DMS79 (cell line): Measurements from ENCODE around the gene SMPD2.
A peak's percentile ranks its signal among the peaks of the same experiment; 100 is the strongest.

Experiments
- DNase-seq: peaks from one replicate; lab custom pipeline; 2025; lab: John Stamatoyannopoulos, UW

Gene SMPD2

DNA sequence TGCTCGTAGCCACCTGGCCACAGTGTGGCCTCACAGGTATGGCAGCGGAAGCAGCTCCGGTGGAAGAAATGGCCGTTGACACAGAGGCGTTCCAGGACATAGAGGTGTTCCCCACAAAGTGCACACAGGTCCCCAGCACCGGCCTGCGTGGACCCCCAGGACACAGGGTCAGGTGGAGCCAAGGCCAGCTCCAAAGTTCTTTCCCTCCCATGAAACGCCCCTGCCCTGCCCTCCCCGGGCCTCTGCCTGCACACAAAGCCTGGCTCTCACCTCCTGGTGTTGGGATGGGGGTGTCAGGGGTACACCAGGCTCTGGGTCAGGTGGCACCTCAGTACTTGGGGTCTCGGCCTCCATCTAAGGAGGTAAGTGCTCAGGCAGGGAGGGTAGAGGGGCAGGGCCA, 6.6 kb downstream of the SMPD2 start:
- no peak for DNase-seq

DNA sequence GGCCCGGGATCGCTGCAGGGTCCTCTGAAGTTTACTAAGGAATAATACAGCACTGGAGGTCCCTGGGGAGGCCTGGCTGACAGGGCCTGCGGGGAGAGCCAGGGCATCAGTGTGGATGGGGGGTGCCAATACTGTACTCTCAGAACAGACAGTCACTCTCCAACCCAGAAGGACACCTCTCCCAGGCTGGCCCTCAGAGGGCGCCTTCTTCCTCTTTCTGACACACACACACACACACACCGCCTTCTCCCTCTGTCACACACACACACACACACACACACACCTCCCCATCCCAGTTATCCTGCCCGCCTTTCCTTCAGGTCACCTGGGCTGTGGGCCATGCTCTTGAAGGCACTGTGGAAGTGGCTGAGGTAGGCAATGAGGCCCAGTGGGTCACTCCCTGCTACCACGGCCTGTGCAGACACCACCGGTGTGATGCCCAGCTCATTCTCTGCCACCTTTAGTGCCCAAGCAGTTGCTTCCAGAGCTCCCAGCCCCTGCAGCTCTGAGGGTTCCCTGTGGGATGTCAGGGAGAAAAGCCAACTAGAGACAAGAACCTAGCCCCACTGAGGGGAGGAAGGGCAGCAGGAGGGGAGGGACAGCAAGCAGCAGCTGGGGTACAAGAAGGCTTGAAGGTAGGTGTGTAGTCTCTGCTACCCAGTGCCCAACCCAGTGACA, 7.5 kb downstream of the SMPD2 start:
- DNase-seq = no peak

DNA sequence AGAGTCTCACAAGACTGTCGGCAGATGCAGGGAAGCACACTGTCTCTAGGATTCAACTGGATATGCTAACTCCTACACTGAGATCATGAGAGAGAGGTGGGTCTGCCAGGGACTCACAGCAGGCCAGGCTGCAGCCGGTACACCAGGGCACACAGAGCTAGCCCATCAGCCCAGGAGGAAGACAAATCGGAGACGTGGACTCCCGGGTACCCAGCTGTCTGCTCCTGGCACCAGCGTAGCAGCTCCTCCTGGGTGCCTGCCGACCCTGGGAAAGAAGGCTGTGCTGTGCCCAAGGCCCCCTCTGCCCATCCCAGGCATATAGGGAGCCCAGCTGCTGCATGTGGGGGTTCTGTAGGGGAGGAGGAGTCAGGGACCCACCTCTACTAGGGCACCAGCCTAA, 8.1 kb downstream of the SMPD2 start:
- no peak for DNase-seq

DNA sequence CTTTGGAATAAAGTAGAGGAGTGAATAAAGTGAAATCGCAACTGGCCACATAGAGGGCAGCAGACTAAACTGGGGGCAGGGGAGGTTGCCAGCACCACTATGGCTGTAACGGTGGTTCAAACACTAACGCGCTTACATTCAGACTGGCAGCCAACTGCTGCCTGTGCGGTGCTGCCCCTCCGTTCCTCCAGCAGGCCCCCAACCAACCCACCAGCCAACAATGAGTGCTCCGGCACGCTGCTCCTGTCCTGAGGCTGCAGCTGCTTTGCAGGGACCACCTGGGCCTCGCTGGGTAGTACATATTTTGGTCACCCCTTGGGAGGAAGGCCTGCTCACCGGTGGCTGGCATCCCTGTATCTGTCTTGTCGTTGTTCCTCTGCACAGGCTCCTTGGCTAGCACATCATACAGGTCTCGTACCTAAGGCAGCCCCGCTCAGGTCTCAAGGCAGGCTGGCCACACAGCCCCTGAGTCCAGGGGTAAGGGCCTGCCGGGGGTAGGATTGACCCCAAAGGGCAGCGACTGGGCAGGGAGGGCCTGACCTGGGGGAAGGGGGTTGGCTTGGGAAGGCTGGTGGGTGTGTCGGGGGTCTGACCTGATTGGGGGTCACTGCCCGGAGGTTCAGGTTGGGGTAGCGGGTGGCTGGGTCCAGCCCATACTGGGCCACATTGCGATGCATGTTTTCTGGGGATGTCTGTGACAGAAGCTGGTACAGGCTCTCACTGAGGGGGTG, 8.7 kb downstream of the SMPD2 start:
- DNase-seq = no peak

DNA sequence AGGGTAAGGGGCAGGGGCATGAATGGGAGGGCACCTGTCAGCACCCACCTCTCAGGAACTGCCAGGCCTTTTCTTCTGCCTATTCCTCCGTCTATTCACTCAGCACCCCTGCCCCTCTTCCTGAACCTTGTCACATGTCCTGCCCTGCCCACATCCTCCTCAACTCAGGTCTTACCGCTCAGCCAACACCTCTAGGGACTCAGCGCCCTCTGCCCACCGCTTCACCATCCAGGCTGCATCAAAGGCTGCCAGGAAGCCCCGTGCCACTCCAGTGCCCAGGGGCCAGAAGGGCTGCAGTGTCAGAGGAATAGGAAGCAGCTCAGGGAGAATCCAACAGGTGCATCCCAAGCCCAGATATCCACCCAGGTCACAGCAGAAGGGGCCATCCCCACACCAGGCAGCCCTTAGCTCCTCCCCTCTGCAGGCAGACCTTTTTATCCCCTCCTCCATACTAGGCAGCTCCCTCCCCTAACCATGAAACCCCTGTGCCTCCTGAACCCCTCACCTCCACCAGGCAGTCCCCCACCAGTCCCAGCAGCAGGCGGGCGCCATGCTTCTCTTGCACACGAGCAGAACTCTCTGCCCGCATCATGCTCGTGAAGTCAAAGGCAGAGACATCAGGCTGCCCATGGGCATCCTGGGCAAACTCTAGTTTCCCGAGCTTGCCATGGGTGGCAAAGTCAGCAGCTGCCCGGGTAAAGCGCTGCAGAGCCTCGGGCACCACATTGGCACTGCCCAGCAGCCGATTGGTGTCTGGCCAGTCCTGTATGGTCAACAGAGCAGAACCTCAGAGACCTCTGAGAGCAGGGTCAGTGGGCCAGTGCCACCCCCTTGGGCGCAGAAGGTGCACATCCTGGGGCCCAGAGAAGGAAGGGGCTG, 9.5 kb downstream of the SMPD2 start:
- no peak for DNase-seq

DNA sequence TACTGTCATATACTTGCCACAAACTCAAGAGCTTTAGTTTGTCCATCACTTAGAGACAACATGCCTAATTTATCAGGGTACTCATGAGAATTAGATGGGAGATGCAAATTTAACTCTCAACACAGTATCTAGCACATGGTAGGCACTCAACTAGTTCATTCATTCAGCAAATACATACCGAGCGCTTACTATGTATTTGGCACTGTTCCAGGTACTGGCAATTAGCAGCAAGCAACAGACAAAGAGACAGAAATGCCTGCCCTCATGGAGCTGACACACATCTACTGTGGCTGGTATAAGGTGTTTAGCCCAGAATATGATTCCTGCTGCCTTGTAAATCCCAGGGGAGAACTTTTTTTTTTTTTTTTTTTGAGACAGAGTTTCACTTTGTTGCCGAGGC, 10.3 kb downstream of the SMPD2 start:
- DNase-seq = no peak

DNA sequence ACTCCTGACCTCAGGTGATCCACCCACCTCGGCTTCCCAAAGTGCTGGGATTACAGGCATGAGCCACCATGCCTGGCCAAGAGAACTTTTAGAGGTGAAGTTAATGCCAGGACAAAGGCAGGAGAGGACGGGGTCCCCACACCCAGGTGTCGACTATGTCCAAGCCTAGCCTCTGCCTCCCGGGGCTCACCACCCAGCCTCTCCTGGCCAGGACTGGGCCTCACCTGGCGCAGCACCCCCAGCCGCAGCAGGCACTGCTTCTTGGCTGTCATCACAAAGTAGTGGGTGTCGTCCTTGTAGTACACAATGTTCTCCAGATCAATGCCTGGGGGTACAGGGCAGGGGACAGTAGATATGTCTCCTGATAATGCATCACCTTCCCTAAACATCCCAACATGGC, 10.9 kb downstream of the SMPD2 start:
- no peak for DNase-seq

DNA sequence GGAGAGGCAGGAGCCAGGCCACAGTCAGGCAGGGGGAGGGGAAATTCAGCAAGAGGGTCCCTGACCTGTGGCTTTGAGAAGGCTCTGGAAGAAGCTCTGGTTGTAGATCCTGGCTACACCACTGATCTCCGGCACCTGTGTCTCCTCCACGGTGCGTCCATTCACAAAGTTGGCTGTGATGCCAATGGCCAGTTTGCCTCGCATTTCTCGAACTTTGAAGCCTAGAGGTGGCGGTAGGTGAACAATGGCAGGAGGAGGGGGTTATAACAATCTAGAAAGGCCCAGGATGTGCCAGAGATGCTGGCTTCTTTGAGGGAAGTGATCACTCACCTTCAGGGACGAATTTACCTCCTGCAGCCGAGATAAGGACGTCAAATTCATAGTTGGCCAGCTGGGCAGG, 11.7 kb downstream of the SMPD2 start:
- DNase-seq = no peak

DNA sequence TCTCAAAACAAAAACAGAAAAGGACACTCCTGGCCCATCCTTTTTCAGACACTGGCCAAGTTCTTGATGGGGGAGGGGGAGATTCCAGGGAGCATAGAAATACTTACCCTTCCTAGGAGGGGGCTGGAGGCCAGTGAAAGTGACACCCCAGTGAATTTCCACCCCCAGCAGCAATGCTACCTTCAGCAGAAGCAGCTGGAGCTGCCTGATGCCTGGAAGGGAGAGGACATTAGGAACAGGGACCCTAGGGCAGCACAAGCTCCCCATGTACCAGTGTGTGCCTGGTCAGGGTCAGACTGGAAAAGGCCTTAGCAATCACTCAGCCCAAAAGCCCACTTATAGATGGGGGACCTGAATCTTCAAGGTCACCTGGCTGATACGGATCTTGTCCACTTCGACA, 12.6 kb downstream of the SMPD2 start:
- no peak for DNase-seq

DNA sequence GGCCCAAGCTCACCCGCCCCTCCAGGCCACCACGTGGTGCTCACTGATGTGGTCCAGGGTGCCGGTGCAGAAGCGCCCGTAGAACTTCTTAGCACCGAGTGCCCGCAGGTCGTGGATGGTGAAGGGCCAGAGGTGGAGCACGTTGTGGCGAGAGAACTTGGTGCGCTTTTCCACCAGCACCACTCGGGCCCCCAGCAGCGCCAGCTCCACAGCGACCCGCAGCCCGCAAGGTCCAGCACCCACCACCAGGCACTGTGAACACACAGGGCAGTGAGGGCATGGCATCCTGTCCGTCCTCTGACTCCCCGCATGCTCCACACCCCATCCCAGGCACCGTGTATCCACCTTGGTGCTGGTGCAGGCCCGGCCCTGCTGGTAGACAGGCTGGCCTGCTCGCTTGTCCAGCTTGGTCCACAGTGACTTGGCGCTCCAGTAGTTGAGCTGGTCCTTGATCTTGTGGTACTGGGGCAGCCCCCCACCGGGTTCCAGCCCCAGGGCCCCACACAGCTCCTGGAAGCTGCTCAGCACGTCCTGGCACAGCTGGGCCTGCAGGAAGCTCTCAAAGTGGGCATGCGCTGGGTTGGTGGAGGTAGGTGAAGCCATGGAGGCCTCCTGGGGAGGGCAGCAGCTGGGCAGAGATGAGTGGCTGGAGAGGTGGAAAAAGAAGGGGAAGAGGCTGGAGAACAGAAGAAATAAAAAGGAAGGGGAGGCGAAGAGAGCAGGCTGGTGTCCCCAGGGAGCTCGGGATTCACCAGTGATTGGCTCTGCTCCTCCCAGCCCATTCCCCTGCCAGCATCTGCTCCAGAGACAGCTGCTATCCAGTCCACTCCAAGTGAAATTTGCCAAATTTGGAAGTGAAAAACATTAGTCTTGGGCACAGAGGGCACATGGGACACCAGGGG, 13.3 kb downstream of the SMPD2 start:
- peak; percentile 65 for DNase-seq

DNA sequence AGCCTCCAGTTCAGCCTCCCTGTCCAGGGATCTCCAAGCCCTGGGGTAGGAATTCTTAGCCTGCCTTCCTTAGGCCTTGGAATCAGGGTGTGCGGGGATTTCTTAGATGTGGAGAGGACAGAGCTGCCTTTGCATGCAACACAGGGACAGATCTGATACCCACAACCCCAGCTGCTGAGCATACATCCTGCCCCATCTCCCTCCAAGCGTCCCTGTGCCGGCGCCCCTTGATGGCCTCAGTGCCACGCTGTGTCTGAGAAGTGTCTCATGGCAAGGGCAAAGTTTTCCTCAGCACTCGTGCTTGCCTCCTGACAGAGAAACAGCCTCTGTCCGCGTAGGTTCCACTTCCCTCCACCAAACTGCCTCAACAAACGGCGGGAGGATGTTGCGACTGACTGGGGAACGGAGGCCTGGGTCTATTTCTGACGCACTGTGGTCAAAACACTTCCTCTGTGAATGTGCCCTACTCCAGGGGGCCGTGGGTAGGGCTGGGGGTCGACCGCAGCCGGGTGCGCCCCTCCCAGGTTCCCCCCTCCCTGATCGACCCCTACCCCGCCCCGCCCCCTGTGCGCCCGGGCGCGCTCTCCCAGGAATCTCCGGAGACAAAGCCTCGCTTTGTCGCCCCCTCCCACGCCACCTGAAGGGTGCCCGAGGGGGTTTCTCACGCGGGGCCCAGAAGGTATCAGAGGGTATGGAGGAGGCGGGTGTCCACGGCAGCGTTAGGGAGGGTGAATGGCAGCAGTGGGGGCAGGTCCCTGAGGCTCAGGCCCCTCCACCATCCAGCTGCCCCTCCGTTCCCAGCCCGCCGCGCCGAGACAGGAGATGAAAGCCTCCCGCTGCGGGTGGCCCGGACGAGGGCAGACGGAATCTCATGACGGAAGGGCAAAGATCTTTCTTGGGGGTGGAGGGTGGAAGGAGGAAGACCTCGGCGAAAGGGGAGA, 14.2 kb downstream of the SMPD2 start:
- no peak for DNase-seq

DNA sequence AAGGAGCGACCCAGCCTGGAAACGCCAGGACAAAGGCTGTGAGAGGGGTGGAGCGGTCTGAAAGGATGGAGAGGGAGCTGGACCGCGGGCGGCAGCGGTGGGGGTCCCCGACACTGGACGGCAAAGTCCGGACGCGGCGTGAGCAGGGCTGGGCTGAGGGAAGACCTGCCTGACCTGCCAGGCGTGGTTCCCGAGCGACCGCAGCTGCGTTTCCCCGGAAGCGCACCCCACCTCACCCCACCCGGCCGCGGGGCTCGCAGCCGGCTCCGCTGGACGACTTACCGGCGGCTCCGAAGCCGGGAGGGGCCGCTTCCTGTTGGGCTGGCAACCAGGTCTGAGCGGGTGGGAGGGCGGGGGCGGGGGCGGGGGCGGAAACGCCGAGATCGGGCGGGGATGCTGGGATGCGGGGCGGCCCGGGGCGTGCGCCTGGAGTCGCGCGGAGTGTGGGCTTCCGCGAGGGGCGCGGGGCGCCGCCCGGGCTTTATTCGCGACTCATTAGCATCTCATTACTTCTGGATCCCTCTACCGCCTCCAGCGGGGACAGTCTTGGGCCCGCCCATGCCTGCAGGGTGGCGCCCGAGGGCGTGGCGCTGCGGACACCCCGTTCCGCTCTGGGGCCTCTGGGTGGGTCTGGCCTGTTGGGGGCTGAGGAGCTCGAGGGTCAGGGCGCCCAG, 15.1 kb downstream of the SMPD2 start, which contains the start of gene MICAL1:
Gene MICAL1, minus strand, starts transcription at position 336 of the 674 bp plus-strand sequence. CDS start 1,576 bp downstream, outside the sequence.
- peak; percentile 71 for DNase-seq

DNA sequence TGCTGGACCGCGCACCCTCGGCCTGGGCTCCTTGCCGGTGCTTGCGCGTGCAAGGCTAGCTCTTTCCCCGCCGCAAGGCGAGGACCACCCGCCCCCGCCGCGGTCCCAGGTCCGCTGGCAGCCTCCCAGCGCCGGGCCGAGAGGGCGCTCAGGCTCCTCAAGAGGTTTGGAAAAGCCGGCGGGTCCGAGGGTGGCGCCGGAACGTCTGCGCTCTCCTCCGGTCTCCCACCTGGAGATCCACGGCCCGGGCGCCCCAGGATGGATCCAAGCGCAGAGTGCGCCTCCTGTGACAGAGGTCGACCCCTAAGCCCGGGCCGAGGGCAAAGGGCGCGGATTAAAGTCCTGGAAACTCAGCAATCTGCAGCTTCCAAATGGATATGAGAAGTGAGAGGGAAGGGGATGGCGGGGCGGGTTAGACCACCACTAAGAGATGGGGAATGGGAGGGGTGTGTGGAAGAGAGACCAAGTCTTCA, 15.6 kb downstream of the SMPD2 start:
- peak; percentile 65 for DNase-seq

DNA sequence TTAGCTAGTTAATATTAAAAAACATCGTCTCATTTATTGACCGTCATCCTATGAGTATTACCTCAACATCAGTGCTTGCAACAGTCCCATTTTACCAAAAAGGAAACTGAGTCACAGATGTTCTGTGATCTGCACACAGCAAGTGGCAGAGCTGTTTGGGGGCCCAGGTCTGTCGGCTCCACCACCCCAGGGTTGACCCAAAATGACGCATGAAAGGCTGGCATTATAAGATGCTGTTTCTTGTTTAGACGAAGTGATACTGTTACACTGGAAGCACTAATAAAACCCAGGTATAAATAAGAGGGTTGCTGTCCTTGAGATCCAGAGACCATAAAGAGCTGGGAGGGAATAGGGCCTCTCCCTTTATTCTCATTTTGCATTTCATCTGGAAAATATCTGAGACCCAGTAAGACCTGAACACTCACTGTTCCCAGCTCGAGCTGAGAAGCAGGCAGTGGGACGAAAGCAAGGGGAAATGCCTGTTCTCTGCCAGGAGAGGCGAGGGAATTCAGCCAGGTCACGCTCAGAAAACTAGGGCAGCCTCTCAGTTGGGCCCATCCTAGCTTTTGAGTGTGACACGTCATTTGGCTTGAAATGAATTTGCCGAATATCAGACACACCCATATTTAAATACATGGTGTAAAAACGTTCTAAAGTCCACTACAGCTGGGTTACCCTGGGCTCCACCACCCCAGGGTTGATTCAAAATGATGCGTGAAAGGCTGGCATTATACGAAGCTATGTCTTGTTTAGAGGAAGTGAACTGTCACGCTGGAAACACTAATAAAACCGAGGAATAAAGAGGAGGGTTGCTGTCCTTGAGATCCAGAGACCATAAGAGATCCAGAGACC, 16.4 kb downstream of the SMPD2 start:
- DNase-seq = peak; percentile 37

DNA sequence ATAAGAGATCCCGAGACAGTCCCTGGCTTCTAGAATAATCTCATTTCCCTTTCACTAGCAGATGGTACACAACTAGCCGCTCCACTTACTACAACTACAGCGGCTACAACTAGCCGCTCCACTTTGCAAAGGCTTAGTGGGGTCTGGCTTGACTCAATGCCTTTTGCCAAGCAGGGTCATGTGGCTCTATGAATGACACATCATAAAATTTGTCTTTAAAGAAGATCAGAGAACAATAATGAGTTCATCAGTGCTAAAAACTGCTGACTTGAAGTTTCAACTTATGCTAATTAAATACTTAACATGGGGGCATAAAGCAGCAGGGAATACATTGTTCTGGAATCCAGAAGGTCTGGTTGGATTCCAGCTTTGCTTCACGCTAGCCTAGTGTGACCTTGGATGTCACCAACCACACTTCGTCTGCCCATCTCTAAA, 17.1 kb downstream of the SMPD2 start:
- DNase-seq = no peak

DNA sequence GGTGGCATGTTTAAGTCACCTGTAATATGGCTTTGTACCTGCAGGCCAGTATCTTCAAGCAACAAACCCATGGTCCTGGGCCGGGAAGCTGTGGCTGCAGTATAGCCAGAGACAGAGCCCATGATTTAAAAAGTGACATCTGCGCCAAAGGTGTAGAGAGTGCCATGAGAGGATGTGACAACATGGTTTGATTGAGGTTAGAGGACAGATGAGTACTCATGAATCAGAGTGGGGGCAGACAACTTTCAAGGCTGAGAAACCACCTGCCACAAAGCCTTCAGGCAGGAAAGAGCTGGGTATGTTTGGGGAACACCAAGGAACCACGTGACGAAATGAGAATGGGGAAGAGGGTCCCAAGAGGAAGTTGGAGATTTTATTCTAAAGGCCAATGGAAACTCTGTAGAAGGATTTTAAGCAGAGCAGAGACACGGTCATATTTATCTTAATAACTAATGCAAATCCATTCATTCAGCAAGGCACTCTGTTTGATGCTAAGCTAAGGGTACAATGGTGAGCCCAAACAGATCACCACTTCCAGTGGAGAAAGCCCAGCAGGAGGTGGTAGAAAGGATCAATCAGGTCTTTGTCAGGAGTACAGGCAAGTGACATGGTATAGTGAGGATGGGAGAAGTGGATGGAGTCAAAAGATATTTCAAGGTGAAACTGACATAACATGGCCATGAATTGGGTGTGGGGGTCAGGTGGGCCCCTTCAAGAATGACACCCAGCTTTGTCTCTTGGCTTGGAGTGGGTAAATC, 18.4 kb downstream of the SMPD2 start:
- no peak for DNase-seq

DNA sequence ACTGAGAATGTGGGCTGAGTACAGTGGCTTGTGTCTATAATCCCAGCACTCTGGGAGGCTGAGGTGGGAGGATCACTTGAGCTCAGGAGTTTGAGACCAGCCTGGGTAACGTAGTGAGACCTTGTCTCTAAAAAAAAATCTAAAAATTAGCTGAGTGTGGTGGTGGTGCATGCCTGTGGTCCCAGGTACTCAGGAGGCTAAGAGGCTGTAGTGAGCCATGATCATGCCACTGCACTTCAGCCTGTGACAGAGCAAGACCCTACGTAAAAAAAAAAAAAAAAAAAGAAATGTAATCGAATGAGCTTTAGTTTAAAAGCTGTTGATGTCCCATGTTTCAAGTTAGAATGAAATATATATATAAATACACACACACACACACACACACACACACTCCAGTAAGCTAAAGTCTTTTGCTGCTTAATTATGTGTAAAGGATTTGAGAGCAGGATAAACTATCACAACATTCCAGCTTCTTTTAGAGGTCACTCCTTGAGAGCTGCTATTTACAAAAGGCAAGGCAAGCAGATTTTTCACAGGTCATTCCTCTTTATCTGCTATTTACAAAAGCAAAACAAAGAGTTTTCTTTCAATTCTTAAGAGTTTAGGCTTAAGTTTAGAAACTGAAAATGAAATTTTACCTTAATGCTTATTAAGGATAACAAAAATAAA, 19.8 kb downstream of the SMPD2 start:
- DNase-seq = peak; percentile 79
